Astrocyte (in vitro differentiated cells and primary cell): ENCODE measurements around the gene KCNMA1.

ENCODE experiments used
- CTCF ChIP-seq: IDR thresholded peaks from 2 replicates; pipeline ENCODE4 v1.5.1; 2011; ENCODE audit warnings: low read depth, mild to moderate bottlenecking, inconsistent platforms, low read length, moderate library complexity; ENCODE audit not compliant: insufficient read depth
- EZH2 ChIP-seq: IDR thresholded peaks from 2 replicates; pipeline ENCODE4 v1.6.1; 2012; ENCODE audit warnings: mild to moderate bottlenecking, low read length, inconsistent platforms; ENCODE audit not compliant: insufficient read depth

- no peak for TF ChIP-seq CTCF
- TF ChIP-seq EZH2, result no peak
Observed at GRCh38 chr10:77653210-77653609, 15.6 kb upstream of the KCNMA1 start.
